ENCODE measurements around the gene RNU6-7. TPM values are rescaled to one million over a fixed set of nuclear protein-coding genes. Genes with fewer than 3 reads are reported as not detected.

RNU6-7 gene
- total and polyA plus RNA-seq, 10 of the 15 experiments (the other 5 are each of a cell fraction or from before 2014, with no cell fraction given): not detected

DNA sequence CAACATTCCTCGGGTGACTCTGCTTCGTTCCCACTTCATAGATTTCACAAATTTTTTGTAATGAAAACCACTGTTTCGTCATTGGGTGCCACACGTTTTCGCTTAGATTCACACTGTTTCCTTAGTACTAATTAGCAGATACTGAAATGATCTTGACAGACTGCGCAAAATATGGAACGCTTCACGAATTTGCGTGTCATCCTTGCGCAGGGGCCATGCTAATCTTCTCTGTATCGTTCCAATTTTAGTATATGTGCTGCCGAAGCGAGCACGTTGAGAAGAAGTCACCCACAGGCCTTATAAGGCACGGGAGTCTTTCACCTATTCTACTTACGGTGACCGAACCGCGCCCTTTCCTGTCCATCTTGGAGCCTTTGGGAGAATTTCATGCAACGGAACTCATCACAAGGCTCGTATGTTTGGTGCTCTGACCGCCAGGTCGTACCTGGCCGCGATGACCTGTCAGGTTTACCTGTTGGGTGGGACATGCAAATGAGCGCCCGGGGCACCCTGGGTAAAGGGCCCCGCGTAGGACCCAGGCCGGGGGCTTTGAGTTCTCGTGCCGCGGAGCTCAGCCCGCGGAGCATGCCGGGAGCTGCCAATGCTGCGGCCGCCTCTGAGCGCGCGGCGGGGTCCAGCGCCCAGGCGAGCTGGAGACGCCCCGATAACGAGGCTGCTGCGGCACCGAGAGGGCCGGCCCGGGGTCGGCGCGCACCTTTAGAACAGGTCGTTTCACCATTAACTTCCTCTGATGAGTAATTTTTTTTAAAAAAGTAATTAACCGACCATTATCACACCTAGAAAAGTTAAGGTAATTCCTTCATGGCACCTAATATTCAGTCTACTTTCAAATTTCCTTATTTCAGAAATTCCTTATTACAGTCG is 1.4 kb downstream of the RNU6-7 start, which contains the start of gene RNU6-8 (continued):
- TF ChIP-seq, protein P1, sequence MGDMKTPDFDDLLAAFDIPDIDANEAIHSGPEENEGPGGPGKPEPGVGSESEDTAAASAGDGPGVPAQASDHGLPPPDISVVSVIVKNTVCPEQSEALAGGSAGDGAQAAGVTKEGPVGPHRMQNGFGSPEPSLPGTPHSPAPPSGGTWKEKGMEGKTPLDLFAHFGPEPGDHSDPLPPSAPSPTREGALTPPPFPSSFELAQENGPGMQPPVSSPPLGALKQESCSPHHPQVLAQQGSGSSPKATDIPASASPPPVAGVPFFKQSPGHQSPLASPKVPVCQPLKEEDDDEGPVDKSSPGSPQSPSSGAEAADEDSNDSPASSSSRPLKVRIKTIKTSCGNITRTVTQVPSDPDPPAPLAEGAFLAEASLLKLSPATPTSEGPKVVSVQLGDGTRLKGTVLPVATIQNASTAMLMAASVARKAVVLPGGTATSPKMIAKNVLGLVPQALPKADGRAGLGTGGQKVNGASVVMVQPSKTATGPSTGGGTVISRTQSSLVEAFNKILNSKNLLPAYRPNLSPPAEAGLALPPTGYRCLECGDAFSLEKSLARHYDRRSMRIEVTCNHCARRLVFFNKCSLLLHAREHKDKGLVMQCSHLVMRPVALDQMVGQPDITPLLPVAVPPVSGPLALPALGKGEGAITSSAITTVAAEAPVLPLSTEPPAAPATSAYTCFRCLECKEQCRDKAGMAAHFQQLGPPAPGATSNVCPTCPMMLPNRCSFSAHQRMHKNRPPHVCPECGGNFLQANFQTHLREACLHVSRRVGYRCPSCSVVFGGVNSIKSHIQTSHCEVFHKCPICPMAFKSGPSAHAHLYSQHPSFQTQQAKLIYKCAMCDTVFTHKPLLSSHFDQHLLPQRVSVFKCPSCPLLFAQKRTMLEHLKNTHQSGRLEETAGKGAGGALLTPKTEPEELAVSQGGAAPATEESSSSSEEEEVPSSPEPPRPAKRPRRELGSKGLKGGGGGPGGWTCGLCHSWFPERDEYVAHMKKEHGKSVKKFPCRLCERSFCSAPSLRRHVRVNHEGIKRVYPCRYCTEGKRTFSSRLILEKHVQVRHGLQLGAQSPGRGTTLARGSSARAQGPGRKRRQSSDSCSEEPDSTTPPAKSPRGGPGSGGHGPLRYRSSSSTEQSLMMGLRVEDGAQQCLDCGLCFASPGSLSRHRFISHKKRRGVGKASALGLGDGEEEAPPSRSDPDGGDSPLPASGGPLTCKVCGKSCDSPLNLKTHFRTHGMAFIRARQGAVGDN (IDR thresholded peaks at IDR 0.05): peak; percentile 97
- TF ChIP-seq ZNF24 (IDR thresholded peaks at IDR 0.05) (peak; percentile 98), HCFC1 (IDR thresholded peaks at IDR 0.05; ENCODE audit: low read length) (no peak), POLR2AphosphoS5 (IDR thresholded peaks at IDR 0.05; ENCODE audit: low read length) (no peak), ZNF274 (IDR thresholded peaks at IDR 0.05; ENCODE audit: insufficient read depth, insufficient read length) (no peak), RFX5 (IDR thresholded peaks at IDR 0.05; ENCODE audit: low read depth, low read length) (no peak), HDAC2 (IDR thresholded peaks at IDR 0.05) (no peak), PKNOX1 (IDR thresholded peaks at IDR 0.05) (peak; percentile 57), RELA (IDR thresholded peaks at IDR 0.05; ENCODE audit: borderline replicate concordance, partially characterized antibody) (no peak), MXI1 (IDR thresholded peaks at IDR 0.05; ENCODE audit: low read depth, low read length) (peak; percentile 37; the same call in 1 of the 2 replicates), TARDBP (IDR thresholded peaks at IDR 0.05; ENCODE audit: borderline replicate concordance) (no peak), BHLHE40 (IDR thresholded peaks at IDR 0.05; ENCODE audit: borderline replicate concordance in 1 of 2, low read depth in 2 of 2, low read length in 1 of 2) (peak; percentile 68 to 92), SMC3 (IDR thresholded peaks at IDR 0.05; ENCODE audit: borderline replicate concordance, low read length) (no peak)
- TF ChIP-seq, protein P2, sequence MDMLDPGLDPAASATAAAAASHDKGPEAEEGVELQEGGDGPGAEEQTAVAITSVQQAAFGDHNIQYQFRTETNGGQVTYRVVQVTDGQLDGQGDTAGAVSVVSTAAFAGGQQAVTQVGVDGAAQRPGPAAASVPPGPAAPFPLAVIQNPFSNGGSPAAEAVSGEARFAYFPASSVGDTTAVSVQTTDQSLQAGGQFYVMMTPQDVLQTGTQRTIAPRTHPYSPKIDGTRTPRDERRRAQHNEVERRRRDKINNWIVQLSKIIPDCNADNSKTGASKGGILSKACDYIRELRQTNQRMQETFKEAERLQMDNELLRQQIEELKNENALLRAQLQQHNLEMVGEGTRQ (IDR thresholded peaks at IDR 0.05; ENCODE audit: borderline replicate concordance, low read depth, low read length): no peak
- TF ChIP-seq, protein P3, sequence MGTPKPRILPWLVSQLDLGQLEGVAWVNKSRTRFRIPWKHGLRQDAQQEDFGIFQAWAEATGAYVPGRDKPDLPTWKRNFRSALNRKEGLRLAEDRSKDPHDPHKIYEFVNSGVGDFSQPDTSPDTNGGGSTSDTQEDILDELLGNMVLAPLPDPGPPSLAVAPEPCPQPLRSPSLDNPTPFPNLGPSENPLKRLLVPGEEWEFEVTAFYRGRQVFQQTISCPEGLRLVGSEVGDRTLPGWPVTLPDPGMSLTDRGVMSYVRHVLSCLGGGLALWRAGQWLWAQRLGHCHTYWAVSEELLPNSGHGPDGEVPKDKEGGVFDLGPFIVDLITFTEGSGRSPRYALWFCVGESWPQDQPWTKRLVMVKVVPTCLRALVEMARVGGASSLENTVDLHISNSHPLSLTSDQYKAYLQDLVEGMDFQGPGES (IDR thresholded peaks at IDR 0.05): no peak; the same call in 1 of the 2 replicates
- TF ChIP-seq, protein P4, sequence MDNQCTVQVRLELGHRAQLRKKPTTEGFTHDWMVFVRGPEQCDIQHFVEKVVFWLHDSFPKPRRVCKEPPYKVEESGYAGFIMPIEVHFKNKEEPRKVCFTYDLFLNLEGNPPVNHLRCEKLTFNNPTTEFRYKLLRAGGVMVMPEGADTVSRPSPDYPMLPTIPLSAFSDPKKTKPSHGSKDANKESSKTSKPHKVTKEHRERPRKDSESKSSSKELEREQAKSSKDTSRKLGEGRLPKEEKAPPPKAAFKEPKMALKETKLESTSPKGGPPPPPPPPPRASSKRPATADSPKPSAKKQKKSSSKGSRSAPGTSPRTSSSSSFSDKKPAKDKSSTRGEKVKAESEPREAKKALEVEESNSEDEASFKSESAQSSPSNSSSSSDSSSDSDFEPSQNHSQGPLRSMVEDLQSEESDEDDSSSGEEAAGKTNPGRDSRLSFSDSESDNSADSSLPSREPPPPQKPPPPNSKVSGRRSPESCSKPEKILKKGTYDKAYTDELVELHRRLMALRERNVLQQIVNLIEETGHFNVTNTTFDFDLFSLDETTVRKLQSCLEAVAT (IDR thresholded peaks at IDR 0.05): peak; percentile 35; the same call in 1 of the 2 replicates
- TF ChIP-seq, protein P5, sequence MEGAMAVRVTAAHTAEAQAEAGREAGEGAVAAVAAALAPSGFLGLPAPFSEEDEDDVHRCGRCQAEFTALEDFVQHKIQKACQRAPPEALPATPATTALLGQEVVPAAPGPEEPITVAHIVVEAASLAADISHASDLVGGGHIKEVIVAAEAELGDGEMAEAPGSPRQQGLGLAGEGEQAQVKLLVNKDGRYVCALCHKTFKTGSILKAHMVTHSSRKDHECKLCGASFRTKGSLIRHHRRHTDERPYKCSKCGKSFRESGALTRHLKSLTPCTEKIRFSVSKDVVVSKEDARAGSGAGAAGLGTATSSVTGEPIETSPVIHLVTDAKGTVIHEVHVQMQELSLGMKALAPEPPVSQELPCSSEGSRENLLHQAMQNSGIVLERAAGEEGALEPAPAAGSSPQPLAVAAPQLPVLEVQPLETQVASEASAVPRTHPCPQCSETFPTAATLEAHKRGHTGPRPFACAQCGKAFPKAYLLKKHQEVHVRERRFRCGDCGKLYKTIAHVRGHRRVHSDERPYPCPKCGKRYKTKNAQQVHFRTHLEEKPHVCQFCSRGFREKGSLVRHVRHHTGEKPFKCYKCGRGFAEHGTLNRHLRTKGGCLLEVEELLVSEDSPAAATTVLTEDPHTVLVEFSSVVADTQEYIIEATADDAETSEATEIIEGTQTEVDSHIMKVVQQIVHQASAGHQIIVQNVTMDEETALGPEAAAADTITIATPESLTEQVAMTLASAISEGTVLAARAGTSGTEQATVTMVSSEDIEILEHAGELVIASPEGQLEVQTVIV (IDR thresholded peaks at IDR 0.05; ENCODE audit: borderline replicate concordance, partially characterized antibody): peak; percentile 49

Measured in GM12878 (cell line).